GM23338 (cell line): ENCODE measurements around the gene DCTN5. TPM values are rescaled to one million over a fixed set of nuclear protein-coding genes. Genes with fewer than 3 reads are reported as not detected.

ENCODE experiments used
- ATAC-seq: fragments of 200-7000 bp; cut with Tn5 transposase; 3 replicates; pipeline ENCODE4 v1.9.1; 2020
- DNase-seq: peaks from one replicate; pipeline ENCODE4 v3.0.0-alpha.2; 2015; ENCODE audit warnings: low spot score
- H2AFZ ChIP-seq: fragments of 200-600 bp; sonication (generic); 2 replicates; pipeline ENCODE4 v1.8.0; 2016; ENCODE audit warnings: antibody characterized with exemption, mild to moderate bottlenecking, moderate library complexity
- H3F3A ChIP-seq: fragments of 200-600 bp; sonication (generic); replicated peaks from 2 replicates; pipeline ENCODE4 v1.8.0; 2017; ENCODE audit warnings: antibody characterized with exemption, mixed run types, low read depth
- H3K27ac ChIP-seq: fragments of 200-600 bp; sonication (generic); 2 replicates; pipeline ENCODE4 v1.6.1; 2016; ENCODE audit warnings: low read depth
- H3K27me3 ChIP-seq: fragments of 200-600 bp; sonication (generic); 2 replicates; pipeline ENCODE4 v1.8.0; 2016; ENCODE audit warnings: mild to moderate bottlenecking, mixed run types, moderate library complexity; ENCODE audit not compliant: insufficient read depth
- H3K36me3 ChIP-seq: fragments of 200-600 bp; sonication (generic); 2 replicates; pipeline ENCODE4 v1.8.0; 2016; ENCODE audit warnings: mild to moderate bottlenecking; ENCODE audit not compliant: insufficient read depth
- H3K4me1 ChIP-seq: fragments of 200-600 bp; sonication (generic); 2 replicates; pipeline ENCODE4 v1.8.0; 2016; ENCODE audit warnings: mild to moderate bottlenecking, moderate library complexity; ENCODE audit not compliant: insufficient read depth
- H3K4me2 ChIP-seq: fragments of 200-600 bp; sonication (generic); 2 replicates; pipeline ENCODE4 v1.7.1; 2017; ENCODE audit warnings: mixed run types
- H3K4me3 ChIP-seq: fragments of 200-600 bp; sonication (generic); 2 replicates; pipeline ENCODE4 v1.6.1; 2016; ENCODE audit warnings: mixed run types
- H3K79me2 ChIP-seq: fragments of 200-600 bp; sonication (generic); replicated peaks from 2 replicates; pipeline ENCODE4 v1.8.0; 2017; ENCODE audit warnings: mild to moderate bottlenecking; ENCODE audit not compliant: insufficient read depth
- H3K9me2 ChIP-seq: fragments of 200-600 bp; sonication (generic); 2 replicates; pipeline ENCODE4 v1.8.0; 2017; ENCODE audit not compliant: insufficient read depth
- H4K20me1 ChIP-seq: fragments of 200-600 bp; sonication (generic); replicated peaks from 2 replicates; pipeline ENCODE4 v1.8.0; 2017; ENCODE audit warnings: mild to moderate bottlenecking; ENCODE audit not compliant: insufficient read depth
- H3K27ac Mint-ChIP-seq: 2 replicates; pipeline ENCODE4 v1.8.0; 2020; ENCODE audit warnings: inconsistent platforms, mild to moderate bottlenecking, moderate library complexity, mixed read lengths
- H3K27me3 Mint-ChIP-seq: 3 replicates; pipeline ENCODE4 v1.8.0; 2022; ENCODE audit warnings: low read depth, mild to moderate bottlenecking, moderate library complexity, mixed read lengths, inconsistent platforms; ENCODE audit not compliant: insufficient read depth, poor library complexity
- H3K36me3 Mint-ChIP-seq: 3 replicates; pipeline ENCODE4 v1.8.0; 2021; ENCODE audit warnings: low read depth, mild to moderate bottlenecking, inconsistent platforms, moderate library complexity, mixed read lengths
- H3K4me1 Mint-ChIP-seq: 3 replicates; pipeline ENCODE4 v1.8.0; 2020; ENCODE audit warnings: mild to moderate bottlenecking, inconsistent platforms, mixed read lengths
- H3K4me3 Mint-ChIP-seq: 3 replicates; pipeline ENCODE4 v1.8.0; 2021; ENCODE audit warnings: moderate library complexity, mild to moderate bottlenecking, inconsistent platforms, mixed read lengths
- H3K9me3 Mint-ChIP-seq: 3 replicates; pipeline ENCODE4 v1.8.0; 2020; ENCODE audit warnings: moderate library complexity, mild to moderate bottlenecking, inconsistent platforms, mixed read lengths
- CREB1 ChIP-seq: fragments of 250-450 bp; sonication (Bioruptor Pico); IDR thresholded peaks from 2 replicates; pipeline ENCODE4 v1.5.0; 2020; ENCODE audit warnings: low read depth, mild to moderate bottlenecking, moderate library complexity
- ETS1 ChIP-seq: IDR thresholded peaks from 2 replicates; pipeline ENCODE4 v1.6.1; 2016; ENCODE audit warnings: antibody characterized with exemption
- EZH2 ChIP-seq: fragments of 200-600 bp; sonication (generic); IDR thresholded peaks from one replicate; pipeline ENCODE4 v1.8.0; 2017; ENCODE audit warnings: antibody characterized with exemption, mild to moderate bottlenecking, low read depth; ENCODE audit not compliant: unreplicated experiment
- NANOG ChIP-seq: IDR thresholded peaks from 2 replicates; pipeline ENCODE4 v1.6.1; 2016; ENCODE audit warnings: antibody characterized with exemption, borderline replicate concordance
- STAT1 ChIP-seq: IDR thresholded peaks from one replicate; pipeline ENCODE4 v1.6.1; 2016; ENCODE audit warnings: antibody characterized with exemption; ENCODE audit not compliant: unreplicated experiment
- ZNF114 ChIP-seq: fragments of 250-450 bp; sonication (Bioruptor Pico); IDR thresholded peaks from 2 replicates; pipeline ENCODE4 v1.5.0; 2020; ENCODE audit warnings: mild to moderate bottlenecking, moderate library complexity
- ZNF331 ChIP-seq: fragments of 250-450 bp; sonication (Bioruptor Pico); IDR thresholded peaks from 2 replicates; pipeline ENCODE4 v1.5.0; 2020; ENCODE audit warnings: low read depth, mild to moderate bottlenecking, moderate library complexity
- polyA plus RNA-seq: library from polyadenylated mRNA; unstranded; fragments of >200 nt; fragmentation: Nextera tagmentation; extraction: Ambion mirVana; gene quantifications from 2 replicates; pipeline ENCODE4 v1.2.1, GENCODE V29; 2016
- total RNA-seq: library from RNA; depleted of rRNA; stranded (reverse); fragments of >200 nt; shearing (Covaris generic); gene quantifications from 2 replicates; pipeline ENCODE4 v1.2.3, GENCODE V29; 2014
- TF ChIP-seq, protein P1 (sequence below), 2 experiments: fragments of 200-600 bp in 1 of 2; sonication (generic) in 1 of 2; conservative IDR thresholded peaks; 2 replicates each; pipeline versions ENCODE4 v1.5.1 to v1.6.1; 2016 to 2017; ENCODE audit warnings: antibody characterized with exemption in 2 of 2, low read depth in 2 of 2, mild to moderate bottlenecking in 2 of 2, moderate library complexity in 1 of 2

The DCTN5 gene
- total and polyA plus RNA-seq, 2 experiments from 2014 or later = 11.5 to 69.6 TPM

- H3K27ac Mint-ChIP-seq = no peak overlapping the region
- H3K4me3 Mint-ChIP-seq = no peak overlapping the region
- peaks cover 50% of the 10 kb centered on the region for H3K36me3 ChIP-seq
Observed at GRCh38 chr16:23689442-23690187, 48.3 kb downstream of the DCTN5 start.

DNA sequence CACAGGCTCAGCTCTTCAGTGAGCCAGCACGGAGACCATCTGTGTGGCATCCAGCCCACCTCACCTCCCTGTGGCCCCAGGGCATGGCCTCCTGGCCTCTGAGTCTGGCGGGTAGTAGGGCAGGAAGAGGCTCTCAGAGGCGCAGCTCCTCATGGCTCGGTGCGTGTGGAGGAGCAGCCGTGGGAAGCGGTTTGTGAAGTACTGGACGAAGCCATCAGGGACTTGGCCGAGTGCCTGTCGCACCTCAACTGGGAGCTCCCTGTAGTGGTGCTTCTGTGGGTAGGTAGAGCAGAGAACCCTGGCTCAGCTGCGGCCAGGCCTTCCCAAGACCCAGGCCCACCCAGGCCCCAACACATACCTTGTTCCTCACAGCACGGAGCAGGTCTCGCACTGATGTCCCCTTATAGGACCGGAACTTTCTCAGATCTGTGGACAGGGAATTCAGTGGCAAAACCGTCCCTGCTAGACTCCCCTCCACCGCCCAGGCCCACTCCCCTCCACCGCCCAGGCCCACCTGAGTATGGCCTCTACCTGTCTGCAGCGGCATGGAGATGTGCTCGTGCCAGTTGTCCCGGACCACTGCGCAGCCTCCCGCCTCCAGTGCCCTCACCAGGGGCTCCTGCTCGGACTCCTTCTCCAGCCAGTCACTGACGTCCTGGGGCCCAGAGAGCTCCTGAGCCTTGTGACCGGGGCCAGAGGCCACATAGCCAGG lies 49.7 kb downstream of the DCTN5 start:
- Mint-ChIP-seq H3K36me3 (peaks cover 56% of the 10 kb centered on the region), H3K27ac (no peak overlapping the region), H3K4me1 (peaks cover 7% of the 10 kb centered on the region; the same call in 2 of the 3 replicates)

More at GRCh38 chr16:23689442-23690187, 48.3 kb downstream of the DCTN5 start:
- H3K9me2 ChIP-seq = no peaks in the 10 kb centered on the region
- Mint-ChIP-seq H3K27me3 (peaks cover 5% of the 10 kb centered on the region), H3K36me3 (peaks cover 68% of the 10 kb centered on the region), H3K9me3 (no peaks in the 10 kb centered on the region), H3K4me1 (peaks cover 4% of the 10 kb centered on the region; the same call in 2 of the 3 replicates)
- no peak overlapping the region for H3K4me2 ChIP-seq
- H2AFZ ChIP-seq = no peak overlapping the region
- peaks cover 5% of the 10 kb centered on the region; the same call in 1 of the 2 replicates for H3F3A ChIP-seq
- H3K4me1 ChIP-seq = peaks cover 6% of the 10 kb centered on the region; the same call in 1 of the 2 replicates
- DNase-seq (no peak), ATAC-seq (no peak)
- TF ChIP-seq STAT1 = no peak
- TF ChIP-seq, protein P1, sequence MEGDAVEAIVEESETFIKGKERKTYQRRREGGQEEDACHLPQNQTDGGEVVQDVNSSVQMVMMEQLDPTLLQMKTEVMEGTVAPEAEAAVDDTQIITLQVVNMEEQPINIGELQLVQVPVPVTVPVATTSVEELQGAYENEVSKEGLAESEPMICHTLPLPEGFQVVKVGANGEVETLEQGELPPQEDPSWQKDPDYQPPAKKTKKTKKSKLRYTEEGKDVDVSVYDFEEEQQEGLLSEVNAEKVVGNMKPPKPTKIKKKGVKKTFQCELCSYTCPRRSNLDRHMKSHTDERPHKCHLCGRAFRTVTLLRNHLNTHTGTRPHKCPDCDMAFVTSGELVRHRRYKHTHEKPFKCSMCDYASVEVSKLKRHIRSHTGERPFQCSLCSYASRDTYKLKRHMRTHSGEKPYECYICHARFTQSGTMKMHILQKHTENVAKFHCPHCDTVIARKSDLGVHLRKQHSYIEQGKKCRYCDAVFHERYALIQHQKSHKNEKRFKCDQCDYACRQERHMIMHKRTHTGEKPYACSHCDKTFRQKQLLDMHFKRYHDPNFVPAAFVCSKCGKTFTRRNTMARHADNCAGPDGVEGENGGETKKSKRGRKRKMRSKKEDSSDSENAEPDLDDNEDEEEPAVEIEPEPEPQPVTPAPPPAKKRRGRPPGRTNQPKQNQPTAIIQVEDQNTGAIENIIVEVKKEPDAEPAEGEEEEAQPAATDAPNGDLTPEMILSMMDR (conservative IDR thresholded peaks at IDR 0.05; ENCODE audit: low read depth in 2 of 2) = no peak
- TF ChIP-seq ZNF114 (CRISPR knock-in tag) = no peak
- no peak for TF ChIP-seq CREB1 (CRISPR knock-in tag)
- no peak for TF ChIP-seq EZH2
- TF ChIP-seq NANOG = no peak
- no peak for TF ChIP-seq ZNF331 (CRISPR knock-in tag)
- no peak for TF ChIP-seq ETS1
- no peak overlapping the region for H3K27ac ChIP-seq
- no peaks in the 10 kb centered on the region for H3K27me3 ChIP-seq
- H4K20me1 ChIP-seq = peaks cover 12% of the 10 kb centered on the region
- peaks cover 10% of the 10 kb centered on the region; the same call in 1 of the 2 replicates for H3K79me2 ChIP-seq
- H3K4me3 ChIP-seq = no peak overlapping the region

More for the DNA sequence above, 49.7 kb downstream of the DCTN5 start:
- Histone ChIP-seq H3F3A (peaks cover 9% of the 10 kb centered on the region; the same call in 1 of the 2 replicates), H3K9me2 (no peaks in the 10 kb centered on the region), H3K4me3 (no peak overlapping the region), H2AFZ (no peak overlapping the region), H3K27ac (peak overlapping the region; percentile 50; the same call in 1 of the 2 replicates), H3K4me2 (no peak overlapping the region), H3K36me3 (peaks cover 37% of the 10 kb centered on the region), H4K20me1 (peaks cover 3% of the 10 kb centered on the region), H3K79me2 (peaks cover 4% of the 10 kb centered on the region; the same call in 1 of the 2 replicates), H3K27me3 (no peaks in the 10 kb centered on the region), H3K4me1 (peaks cover 7% of the 10 kb centered on the region; the same call in 1 of the 2 replicates)
- no peak for ATAC-seq
- Mint-ChIP-seq H3K4me3 (no peak overlapping the region), H3K27me3 (peaks cover 5% of the 10 kb centered on the region), H3K9me3 (no peaks in the 10 kb centered on the region; the same call in 2 of the 3 replicates)
- DNase-seq = no peak
- TF ChIP-seq STAT1 = no peak
